Mesendoderm (in vitro differentiated cells): Measurements from ENCODE around the gene RAB11FIP4.

Source experiments
- DNase-seq: peaks from one replicate; pipeline ENCODE4 v3.0.0; 2013
- H2AK5ac ChIP-seq: 2 replicates; pipeline ENCODE4 v1.6.1; 2013; ENCODE audit warnings: low read length, inconsistent platforms
- H2BK120ac ChIP-seq: 2 replicates; pipeline ENCODE4 v1.6.1; 2013; ENCODE audit warnings: low read depth, mild to moderate bottlenecking, low read length, moderate library complexity, mixed read lengths
- H2BK15ac ChIP-seq: replicated peaks from 2 replicates; pipeline ENCODE4 v1.6.1; 2013; ENCODE audit warnings: low read depth, mild to moderate bottlenecking, moderate library complexity
- H2BK5ac ChIP-seq: 2 replicates; pipeline ENCODE4 v1.6.1; 2013; ENCODE audit warnings: low read length, inconsistent platforms
- H3K18ac ChIP-seq: 2 replicates; pipeline ENCODE4 v1.6.1; 2013; ENCODE audit warnings: mild to moderate bottlenecking, low read length, mixed read lengths
- H3K23ac ChIP-seq: one replicate; pipeline ENCODE4 v1.6.1; 2013; ENCODE audit warnings: low read length
- H3K27ac ChIP-seq: 2 replicates; pipeline ENCODE4 v1.5.1; 2013; ENCODE audit warnings: low read depth, mild to moderate bottlenecking, inconsistent platforms, low read length, moderate library complexity
- H3K27me3 ChIP-seq: 2 replicates; pipeline ENCODE4 v1.6.1; 2013; ENCODE audit warnings: low read length, control low read depth, mild to moderate bottlenecking, inconsistent platforms; ENCODE audit not compliant: insufficient read depth, poor library complexity
- H3K36me3 ChIP-seq: 2 replicates; pipeline ENCODE4 v1.6.1; 2013; ENCODE audit warnings: low read length, inconsistent platforms; ENCODE audit not compliant: control insufficient read depth, insufficient read depth
- H3K4ac ChIP-seq: one replicate; pipeline ENCODE4 v1.6.1; 2013; ENCODE audit warnings: low read depth, mild to moderate bottlenecking, low read length, moderate library complexity
- H3K4me1 ChIP-seq: 2 replicates; pipeline ENCODE4 v1.6.1; 2013; ENCODE audit warnings: low read depth, low read length, inconsistent platforms; ENCODE audit not compliant: control insufficient read depth
- H3K4me2 ChIP-seq: 2 replicates; pipeline ENCODE4 v1.6.1; 2013; ENCODE audit warnings: low read length
- H3K4me3 ChIP-seq: 2 replicates; pipeline ENCODE4 v1.5.1; 2013; ENCODE audit warnings: mild to moderate bottlenecking, low read length
- H3K56ac ChIP-seq: one replicate; pipeline ENCODE4 v1.6.1; 2013; ENCODE audit warnings: low read length
- H3K79me1 ChIP-seq: 2 replicates; pipeline ENCODE4 v1.6.1; 2013; ENCODE audit warnings: low read length, inconsistent platforms
- H3K79me2 ChIP-seq: 2 replicates; pipeline ENCODE4 v1.6.1; 2013; ENCODE audit warnings: mild to moderate bottlenecking, low read length; ENCODE audit not compliant: control insufficient read depth, insufficient read depth
- H3K9ac ChIP-seq: 2 replicates; pipeline ENCODE4 v1.6.1; 2013; ENCODE audit warnings: low read length, inconsistent platforms
- H4K5ac ChIP-seq: one replicate; pipeline ENCODE4 v1.6.1; 2013; ENCODE audit warnings: low read length
- H4K8ac ChIP-seq: one replicate; pipeline ENCODE4 v1.6.1; 2013; ENCODE audit warnings: low read depth, mild to moderate bottlenecking, control low read depth, low read length, moderate library complexity
- WGBS: extraction: QIAGEN DNeasy Blood & Tissue Kit; methylation state at CpG from one replicate; pipeline ENCODE4 v1.1.7; 2013; ENCODE audit warnings: low lambda C conversion rate, missing lambda C conversion rate; ENCODE audit not compliant: insufficient coverage; ENCODE audit errors: extremely low coverage; 5-methylcytosine and 5-hydroxymethylcytosine counted together

RAB11FIP4 gene

GRCh38 chr17:31530391-31530985, 139.0 kb downstream of the RAB11FIP4 start:
- H3K18ac ChIP-seq = no peak overlapping the region
- H2BK15ac ChIP-seq = no peak overlapping the region
- no peak overlapping the region for H3K9ac ChIP-seq
- H3K4ac ChIP-seq = no peak overlapping the region
- no peaks in the 10 kb centered on the region for H3K79me1 ChIP-seq
- H3K27me3 ChIP-seq = no peaks in the 10 kb centered on the region
- H2AK5ac ChIP-seq = no peak overlapping the region
- H3K36me3 ChIP-seq = no peaks in the 10 kb centered on the region
- H3K4me1 ChIP-seq = no peaks in the 10 kb centered on the region
- H4K8ac ChIP-seq = no peak overlapping the region
- no peak overlapping the region for H3K23ac ChIP-seq
- H3K79me2 ChIP-seq = no peaks in the 10 kb centered on the region
- no peak overlapping the region for H4K5ac ChIP-seq
- no CpG with 5 or more reads among the region's 14 CpGs for WGBS
- no peak overlapping the region for H2BK5ac ChIP-seq
- H3K4me2 ChIP-seq = no peak overlapping the region
- no peak overlapping the region for H3K27ac ChIP-seq
- H2BK120ac ChIP-seq = no peak overlapping the region
- no peak overlapping the region for H3K56ac ChIP-seq
- H3K4me3 ChIP-seq = no peak overlapping the region
- DNase-seq = no peak

GRCh38 chr17:31531336-31531980, 140.0 kb downstream of the RAB11FIP4 start:
- no peak overlapping the region for H2BK5ac ChIP-seq
- no peak overlapping the region for H3K4me3 ChIP-seq
- no peaks in the 10 kb centered on the region for H3K27me3 ChIP-seq
- H3K4me2 ChIP-seq = no peak overlapping the region
- H3K27ac ChIP-seq = no peak overlapping the region
- H4K5ac ChIP-seq = no peak overlapping the region
- no peak overlapping the region for H3K56ac ChIP-seq
- H2BK15ac ChIP-seq = no peak overlapping the region
- WGBS = no CpG with 5 or more reads among the region's 16 CpGs
- no peaks in the 10 kb centered on the region for H3K79me2 ChIP-seq
- no peaks in the 10 kb centered on the region for H3K36me3 ChIP-seq
- no peak overlapping the region for H4K8ac ChIP-seq
- H3K4ac ChIP-seq = no peak overlapping the region
- no peak overlapping the region for H3K9ac ChIP-seq
- H2AK5ac ChIP-seq = no peak overlapping the region
- H3K18ac ChIP-seq = no peak overlapping the region
- no peak overlapping the region for H2BK120ac ChIP-seq
- DNase-seq = no peak
- H3K4me1 ChIP-seq = no peaks in the 10 kb centered on the region
- no peaks in the 10 kb centered on the region for H3K79me1 ChIP-seq
- no peak overlapping the region for H3K23ac ChIP-seq

- Histone ChIP-seq H3K4me2 (no peak overlapping the region), H2BK120ac (no peak overlapping the region), H3K4me1 (no peaks in the 10 kb centered on the region), H3K4me3 (no peak overlapping the region), H3K27ac (no peak overlapping the region), H3K36me3 (no peaks in the 10 kb centered on the region), H3K79me1 (no peaks in the 10 kb centered on the region), H2BK5ac (no peak overlapping the region), H3K4ac (no peak overlapping the region), H3K27me3 (no peaks in the 10 kb centered on the region), H4K5ac (no peak overlapping the region), H3K79me2 (no peaks in the 10 kb centered on the region), H3K18ac (no peak overlapping the region), H4K8ac (no peak overlapping the region), H2BK15ac (no peak overlapping the region), H3K23ac (no peak overlapping the region), H3K9ac (no peak overlapping the region), H3K56ac (no peak overlapping the region), H2AK5ac (no peak overlapping the region)
- no peak for DNase-seq
- no CpG with 5 or more reads among the region's 7 CpGs for WGBS
These were observed 140.6 kb downstream of the RAB11FIP4 start for GRCh38 chr17:31532081-31532480.

GRCh38 chr17:31532526-31532925, 141.1 kb downstream of the RAB11FIP4 start:
- Histone ChIP-seq H2BK5ac (no peak overlapping the region), H2BK120ac (no peak overlapping the region), H3K18ac (no peak overlapping the region), H3K4me3 (no peak overlapping the region), H3K79me1 (no peaks in the 10 kb centered on the region), H3K27ac (no peak overlapping the region), H3K9ac (no peak overlapping the region), H3K79me2 (no peaks in the 10 kb centered on the region), H2BK15ac (no peak overlapping the region), H4K5ac (no peak overlapping the region), H4K8ac (no peak overlapping the region), H3K23ac (no peak overlapping the region), H3K4me1 (no peaks in the 10 kb centered on the region), H3K56ac (no peak overlapping the region), H2AK5ac (no peak overlapping the region), H3K27me3 (no peaks in the 10 kb centered on the region), H3K4ac (no peak overlapping the region), H3K36me3 (no peaks in the 10 kb centered on the region), H3K4me2 (no peak overlapping the region)
- no CpG with 5 or more reads among the region's 10 CpGs for WGBS
- DNase-seq = no peak

- H3K9ac ChIP-seq = no peak overlapping the region
- H4K5ac ChIP-seq = no peak overlapping the region
- no peaks in the 10 kb centered on the region for H3K4me1 ChIP-seq
- no peak overlapping the region for H3K4ac ChIP-seq
- no peaks in the 10 kb centered on the region for H3K79me2 ChIP-seq
- no peak overlapping the region for H3K23ac ChIP-seq
- no peak overlapping the region for H4K8ac ChIP-seq
- no peaks in the 10 kb centered on the region for H3K79me1 ChIP-seq
- peak; percentile 80 for DNase-seq
- H3K27me3 ChIP-seq = no peaks in the 10 kb centered on the region
- no peak overlapping the region for H3K4me3 ChIP-seq
- no peak overlapping the region for H2BK5ac ChIP-seq
- no peak overlapping the region for H2BK15ac ChIP-seq
- no peak overlapping the region for H2AK5ac ChIP-seq
- no peak overlapping the region for H3K27ac ChIP-seq
- no peaks in the 10 kb centered on the region for H3K36me3 ChIP-seq
- no CpG with 5 or more reads among the region's 10 CpGs for WGBS
- no peak overlapping the region for H3K56ac ChIP-seq
- H2BK120ac ChIP-seq = no peak overlapping the region
- no peak overlapping the region for H3K18ac ChIP-seq
- no peak overlapping the region for H3K4me2 ChIP-seq
These were observed 142.2 kb downstream of the RAB11FIP4 start for GRCh38 chr17:31533546-31534155.
